ENCODE data around the gene CERCAM. TPM values are rescaled to one million over a fixed set of nuclear protein-coding genes. Genes with fewer than 3 reads are reported as not detected.

The CERCAM gene
- polyA plus RNA-seq, 3 donors = 1.5 to 2.5 (median 1.8) TPM

GRCh38 chr9:128390150-128390812 lies 30.4 kb upstream of the CERCAM start:
- H3K4me2 ChIP-seq (replicated peaks; ENCODE audit: extremely low read depth, low read length, poor library complexity, severe bottlenecking) = no peak overlapping the region
- H3K79me2 ChIP-seq (ENCODE audit: insufficient read depth, low read length) = no peaks in the 10 kb centered on the region
- no peak overlapping the region for H3K9ac ChIP-seq (ENCODE audit: insufficient read depth, low read length, poor library complexity, severe bottlenecking)
- WGBS (ENCODE audit: insufficient coverage) = 87% methylated on average over 3 of the region's 11 CpGs
- no peak overlapping the region for H3K27ac ChIP-seq (ENCODE audit: low read depth in 1 of 2, low read length in 2 of 2)
- no peak overlapping the region for H3K27ac Mint-ChIP-seq
- no peaks in the 10 kb centered on the region for H4K20me1 ChIP-seq (ENCODE audit: insufficient read depth, low read length)
- H3K4me3 Mint-ChIP-seq = no peak overlapping the region
- peaks cover 66 to 76% of the 10 kb centered on the region in 2 donors for H3K36me3 ChIP-seq (replicated peaks in 1 of 2; ENCODE audit: control insufficient read depth in 1 of 2, insufficient read depth in 2 of 2, low read length in 2 of 2)
- H3K4me1 Mint-ChIP-seq = no peaks in the 10 kb centered on the region
- intact Hi-C loops (cut with micrococcal nuclease) = no loop called here
- no peak for DNase-seq
- H3K27me3 Mint-ChIP-seq (ENCODE audit: low read depth in 3 of 3) = peaks cover 0 to 4% (median 2%) of the 10 kb centered on the region in 3 donors
- peaks cover 0 to 9% (median 6%) of the 10 kb centered on the region in 7 donors for H3K9me3 Mint-ChIP-seq
- peaks cover 44 to 72% of the 10 kb centered on the region in 2 donors for H3K36me3 Mint-ChIP-seq
- H3K4me3 ChIP-seq (replicated peaks in 1 of 3; ENCODE audit: low read depth in 2 of 3, low read length in 3 of 3) = no peak overlapping the region
- no peak overlapping the region for H2AFZ ChIP-seq (ENCODE audit: insufficient read depth, low read depth, low read length, poor library complexity, severe bottlenecking)
- no peaks in the 10 kb centered on the region for H3K9me3 ChIP-seq (replicated peaks in 1 of 2; ENCODE audit: control insufficient read depth in 1 of 2, insufficient read depth in 1 of 2, low read length in 2 of 2)
- no peaks in the 10 kb centered on the region for H3K27me3 ChIP-seq (ENCODE audit: control insufficient read depth in 2 of 2, insufficient read depth in 2 of 2, low read length in 2 of 2)
- no peak for TF ChIP-seq CTCF (IDR thresholded peaks at IDR 0.05)
- H3K4me1 ChIP-seq (ENCODE audit: control insufficient read depth in 1 of 2, insufficient read depth in 2 of 2, low read length in 2 of 2) = no peaks in the 10 kb centered on the region

GRCh38 chr9:128390813-128391711 lies 29.6 kb upstream of the CERCAM start:
- H3K27me3 Mint-ChIP-seq (ENCODE audit: low read depth in 3 of 3) = peaks cover 2 to 4% (median 3%) of the 10 kb centered on the region in 3 donors
- H3K4me1 Mint-ChIP-seq = no peaks in the 10 kb centered on the region
- no peak for TF ChIP-seq CTCF (IDR thresholded peaks at IDR 0.05)
- Histone ChIP-seq H3K36me3 (replicated peaks in 1 of 2; ENCODE audit: control insufficient read depth in 1 of 2, insufficient read depth in 2 of 2, low read length in 2 of 2) (peaks cover 58 to 68% of the 10 kb centered on the region in 2 donors), H3K27ac (ENCODE audit: low read depth in 1 of 2, low read length in 2 of 2) (no peak overlapping the region), H3K9ac (ENCODE audit: insufficient read depth, low read length, poor library complexity, severe bottlenecking) (no peak overlapping the region), H3K4me1 (ENCODE audit: control insufficient read depth in 1 of 2, insufficient read depth in 2 of 2, low read length in 2 of 2) (no peaks in the 10 kb centered on the region), H3K4me3 (replicated peaks in 1 of 3; ENCODE audit: low read depth in 2 of 3, low read length in 3 of 3) (no peak overlapping the region), H3K4me2 (replicated peaks; ENCODE audit: extremely low read depth, low read length, poor library complexity, severe bottlenecking) (no peak overlapping the region), H4K20me1 (ENCODE audit: insufficient read depth, low read length) (no peaks in the 10 kb centered on the region), H3K79me2 (ENCODE audit: insufficient read depth, low read length) (no peaks in the 10 kb centered on the region), H2AFZ (ENCODE audit: insufficient read depth, low read depth, low read length, poor library complexity, severe bottlenecking) (no peak overlapping the region), H3K9me3 (replicated peaks in 1 of 2; ENCODE audit: control insufficient read depth in 1 of 2, insufficient read depth in 1 of 2, low read length in 2 of 2) (no peaks in the 10 kb centered on the region), H3K27me3 (ENCODE audit: control insufficient read depth in 2 of 2, insufficient read depth in 2 of 2, low read length in 2 of 2) (no peaks in the 10 kb centered on the region)
- peaks cover 41 to 65% of the 10 kb centered on the region in 2 donors for H3K36me3 Mint-ChIP-seq
- peak overlapping the region in 1 of 7 donors; percentile 30 for H3K27ac Mint-ChIP-seq
- no peak for DNase-seq
- H3K4me3 Mint-ChIP-seq = no peak overlapping the region
- H3K9me3 Mint-ChIP-seq = peaks cover 0 to 9% (median 6%) of the 10 kb centered on the region in 7 donors
- intact Hi-C loops (cut with micrococcal nuclease) = no loop called here
- 98% methylated on average over 5 of the region's 8 CpGs for WGBS (ENCODE audit: insufficient coverage)
